Heart left ventricle (tissue), 16 donors: ENCODE results near the gene CNIH3. TPM values are rescaled to one million over a fixed set of nuclear protein-coding genes. Genes with fewer than 3 reads are reported as not detected.

Experiments used
- ATAC-seq, 4 donors: fragments of 200-7000 bp; cut with Tn5 transposase; one replicate each; pipeline ENCODE4 v1.9.1; 2020 to 2022; ENCODE audit warnings: moderate library complexity in 4 of 4, mild to moderate bottlenecking in 3 of 4, moderate number of reproducible peaks in 1 of 4
- DNase-seq, 5 donors: peaks; one replicate each; pipeline ENCODE4 v3.0.0-alpha.2; 2020
- H3K27ac ChIP-seq, 12 donors: fragments of 200-600 bp; sonication (generic) in 4 of 12; one replicate each; pipeline versions ENCODE4 v1.5.0 to v1.8.0; 2016 to 2022; ENCODE audit warnings: mild to moderate bottlenecking in 2 of 12
- H3K27me3 ChIP-seq, 9 donors: fragments of 200-600 bp; sonication (generic) in 2 of 9; one replicate each; pipeline versions ENCODE4 v1.5.1 to v1.8.0; 2016 to 2022; ENCODE audit warnings: mild to moderate bottlenecking in 3 of 9
- H3K36me3 ChIP-seq, 9 donors: fragments of 200-600 bp; sonication (generic) in 2 of 9; one replicate each; pipeline versions ENCODE4 v1.5.0 to v1.8.0; 2018 to 2022; ENCODE audit warnings: mild to moderate bottlenecking in 2 of 9
- H3K4me1 ChIP-seq, 12 donors: fragments of 200-600 bp; sonication (generic) in 4 of 12; one replicate each; pipeline versions ENCODE4 v1.5.0 to v1.8.0; 2016 to 2022; ENCODE audit warnings: mild to moderate bottlenecking in 3 of 12
- H3K4me3 ChIP-seq, 12 donors: fragments of 200-600 bp; sonication (generic) in 4 of 12; one replicate each; pipeline versions ENCODE4 v1.5.0 to v1.8.0; 2017 to 2022; ENCODE audit warnings: mild to moderate bottlenecking in 9 of 12, moderate library complexity in 4 of 12
- H3K9me3 ChIP-seq, 12 donors: fragments of 200-600 bp; sonication (generic) in 4 of 12; one replicate each; pipeline versions ENCODE4 v1.5.0 to v1.8.0; 2016 to 2022; ENCODE audit warnings: mild to moderate bottlenecking in 1 of 12
- POLR2A ChIP-seq, 2 donors: fragments of 450-650 bp; IDR thresholded peaks; one replicate each; pipeline ENCODE4 v1.6.1; 2017; ENCODE audit warnings: antibody characterized with exemption in 2 of 2, mild to moderate bottlenecking in 2 of 2, moderate library complexity in 2 of 2
- WGBS, 4 donors: extraction: QIAGEN DNeasy Blood & Tissue Kit in 2 of 4; methylation state at CpG; one replicate each; pipeline versions ENCODE4 v1.1.5 to v1.1.7; 2013 to 2018; 5-methylcytosine and 5-hydroxymethylcytosine counted together
- intact Hi-C, 10 donors: fragments of 100-400 bp; cut with DNase I; formaldehyde crosslinking; loops; one replicate each; pipeline versions ENCODE4 v1.11.1 to v1.14.2; 2022
- polyA plus RNA-seq, 2 donors: library from polyadenylated mRNA; stranded (reverse); fragments of 200-250 nt; gene quantifications; one replicate each; pipeline ENCODE4 v1.2.3, GENCODE V29; 2013
- total RNA-seq, 9 donors: library from RNA; depleted of rRNA in 2 of 9; stranded (reverse); fragments of >200 nt in 2 of 9; fragmentation: NEBNext Ultra II Directional in 3 of 9; extraction: Animal tissue kit (Norgen Biotek cat#: 25700) in 3 of 9; gene quantifications; one replicate each; pipeline versions ENCODE4 v1.1.0 to v1.2.4, GENCODE V29; 2016 to 2023
- TF ChIP-seq, protein P1 (sequence below), 12 donors: fragments of 200-600 bp; sonication (generic) in 4 of 12; IDR thresholded peaks; one replicate each; pipeline versions ENCODE4 v1.5.0 to v1.8.0; 2018 to 2022; ENCODE audit warnings: antibody characterized with exemption in 12 of 12, mild to moderate bottlenecking in 5 of 12
- donor health status: ischemic (EF 13 %, LVEDD 7.1; RV severe dilation, severe dysfunction).
- donor health status: healthy with polysubstance abuse.
- donor health status: DM: no; HTN: yes; CAD: no.
- donor health status: DM: no; HTN: no; CAD: no.
- donor health status: ischemic (EF 25% LVEDD 6.9; RV normal size, moderate dysfunction).
- donor health status: ischemic (EF 25% LVEDD 5.7; RV mildly dilated, moderate dysfunction).
- donor health status: healthy.
- donor health status: DM: yes; HTN: yes; CAD: no.
- donor health status: ischemic (EF 35%, LVEDD 5.7; RV mildly dilated, moderate dysfunction).
- donor health status: nonischemic (EF 11% LVEDD 7.7; RV severe dilation, severe dysfunction).
- donor health status: DM: yes; HTN: yes; CAD: no.
- donor health status: PGD.
- donor health status: ischemic (EF 29% LVEDD 5.4; RV normal size, mild dysfunction).
- donor health status: nonischemic (EF 23%, LVEDD 6.1; RV moderate dilation, normal function).

Gene CNIH3
- total and polyA plus RNA-seq, 11 donors, result 0.34 to 2.6 (median 0.62) TPM; not detected in 2

DNA sequence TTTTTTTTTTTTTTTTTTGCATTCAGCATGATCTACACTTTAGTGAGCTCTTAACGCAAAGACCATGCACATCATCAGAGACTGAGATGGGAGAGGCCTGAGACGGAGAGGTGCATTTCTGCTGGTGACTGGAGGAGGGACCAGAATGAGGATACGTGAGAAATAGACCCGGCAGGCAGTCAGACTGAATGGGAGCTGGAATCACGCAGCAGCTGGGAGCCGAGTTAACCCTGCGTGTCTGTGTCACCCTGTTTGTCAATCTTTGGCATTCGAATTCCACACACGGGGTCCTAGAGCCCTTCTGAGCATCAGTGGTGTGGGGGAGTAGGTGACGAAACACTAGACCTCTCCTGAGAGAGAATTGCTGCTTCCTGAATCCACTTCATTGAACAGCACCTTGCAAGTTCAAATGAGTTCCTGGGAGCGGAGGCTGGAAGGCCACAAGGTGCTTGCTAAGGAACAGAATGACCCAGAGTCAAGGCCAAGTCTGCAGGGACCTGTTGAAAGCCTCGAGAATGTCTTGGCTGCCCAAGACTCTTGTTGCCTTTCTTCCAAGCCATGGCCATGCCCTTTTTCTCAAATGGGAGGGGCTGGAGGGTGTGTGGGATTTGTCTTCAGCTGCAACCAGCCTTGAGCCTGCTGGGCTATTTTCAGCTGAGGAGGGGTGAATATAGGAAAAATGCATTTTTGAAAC lies 123.3 kb downstream of the CNIH3 start:
- H3K36me3 ChIP-seq, result no peaks in the 10 kb centered on the region
- H3K9me3 ChIP-seq, result no peaks in the 10 kb centered on the region
- no peak overlapping the region for H3K4me3 ChIP-seq
- no peaks in the 10 kb centered on the region for H3K27me3 ChIP-seq
- TF ChIP-seq, protein P1, sequence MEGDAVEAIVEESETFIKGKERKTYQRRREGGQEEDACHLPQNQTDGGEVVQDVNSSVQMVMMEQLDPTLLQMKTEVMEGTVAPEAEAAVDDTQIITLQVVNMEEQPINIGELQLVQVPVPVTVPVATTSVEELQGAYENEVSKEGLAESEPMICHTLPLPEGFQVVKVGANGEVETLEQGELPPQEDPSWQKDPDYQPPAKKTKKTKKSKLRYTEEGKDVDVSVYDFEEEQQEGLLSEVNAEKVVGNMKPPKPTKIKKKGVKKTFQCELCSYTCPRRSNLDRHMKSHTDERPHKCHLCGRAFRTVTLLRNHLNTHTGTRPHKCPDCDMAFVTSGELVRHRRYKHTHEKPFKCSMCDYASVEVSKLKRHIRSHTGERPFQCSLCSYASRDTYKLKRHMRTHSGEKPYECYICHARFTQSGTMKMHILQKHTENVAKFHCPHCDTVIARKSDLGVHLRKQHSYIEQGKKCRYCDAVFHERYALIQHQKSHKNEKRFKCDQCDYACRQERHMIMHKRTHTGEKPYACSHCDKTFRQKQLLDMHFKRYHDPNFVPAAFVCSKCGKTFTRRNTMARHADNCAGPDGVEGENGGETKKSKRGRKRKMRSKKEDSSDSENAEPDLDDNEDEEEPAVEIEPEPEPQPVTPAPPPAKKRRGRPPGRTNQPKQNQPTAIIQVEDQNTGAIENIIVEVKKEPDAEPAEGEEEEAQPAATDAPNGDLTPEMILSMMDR (IDR thresholded peaks at IDR 0.05), result no peak
- TF ChIP-seq POLR2A (IDR thresholded peaks at IDR 0.05), result no peak
- no peak for DNase-seq
- H3K27ac ChIP-seq, result no peak overlapping the region
- ATAC-seq, result no peak
- peaks cover 0 to 17% (median 8%) of the 10 kb centered on the region in 12 donors for H3K4me1 ChIP-seq
- intact Hi-C loops, result loop anchor here in 1 of 10 donors (10.0 kb wide), 1 partner anchor 225 kb away; no protein-coding TSS in a partner anchor
- WGBS, 4 donors, result 75 to 86% (median 83%) methylated on average over 12 of the region's 12 CpGs

DNA sequence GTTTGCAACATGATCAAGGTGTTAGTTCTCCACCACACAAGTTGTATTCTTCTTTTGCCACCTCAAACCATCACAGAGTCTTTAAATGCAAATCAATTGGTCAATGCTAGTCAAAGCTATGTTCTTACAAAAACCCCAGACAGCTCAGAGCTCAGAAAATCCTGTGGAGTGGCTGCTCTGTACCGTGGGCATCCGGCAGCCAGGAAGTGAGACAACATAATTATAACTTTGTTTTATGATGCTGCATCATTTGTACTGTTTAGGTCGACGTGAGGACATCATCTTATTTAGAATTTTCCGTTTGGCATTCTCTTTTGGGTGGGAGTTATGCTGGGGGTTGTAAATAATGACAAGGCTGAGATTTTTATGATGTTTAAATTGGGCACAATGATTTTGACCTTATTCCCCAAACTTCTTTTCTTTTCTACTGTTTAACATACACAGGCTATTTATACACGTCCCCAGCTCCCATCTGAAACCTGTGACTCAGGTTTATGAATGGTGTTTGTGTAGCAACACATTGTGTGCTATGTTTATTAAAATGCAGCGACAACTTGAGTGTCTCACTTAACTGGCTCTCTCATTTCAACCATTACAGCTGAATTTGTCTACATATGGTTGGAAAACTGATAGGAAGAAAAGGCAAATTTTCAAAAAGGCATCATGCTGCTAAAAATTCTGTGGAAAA lies 124.0 kb downstream of the CNIH3 start:
- Histone ChIP-seq H3K4me1 (peaks cover 0 to 17% (median 7%) of the 10 kb centered on the region in 12 donors), H3K27me3 (no peaks in the 10 kb centered on the region), H3K9me3 (no peaks in the 10 kb centered on the region), H3K27ac (no peak overlapping the region), H3K36me3 (no peaks in the 10 kb centered on the region), H3K4me3 (no peak overlapping the region)
- no peak for TF ChIP-seq POLR2A (IDR thresholded peaks at IDR 0.05)
- TF ChIP-seq, protein P1 (IDR thresholded peaks at IDR 0.05), result no peak
- intact Hi-C loops, result loop anchor here in 1 of 10 donors (10.0 kb wide), 1 partner anchor 225 kb away; no protein-coding TSS in a partner anchor
- ATAC-seq, result no peak
- 79 to 84% (median 82%) methylated on average over 7 of the region's 7 CpGs for WGBS, 4 donors
- no peak for DNase-seq

DNA sequence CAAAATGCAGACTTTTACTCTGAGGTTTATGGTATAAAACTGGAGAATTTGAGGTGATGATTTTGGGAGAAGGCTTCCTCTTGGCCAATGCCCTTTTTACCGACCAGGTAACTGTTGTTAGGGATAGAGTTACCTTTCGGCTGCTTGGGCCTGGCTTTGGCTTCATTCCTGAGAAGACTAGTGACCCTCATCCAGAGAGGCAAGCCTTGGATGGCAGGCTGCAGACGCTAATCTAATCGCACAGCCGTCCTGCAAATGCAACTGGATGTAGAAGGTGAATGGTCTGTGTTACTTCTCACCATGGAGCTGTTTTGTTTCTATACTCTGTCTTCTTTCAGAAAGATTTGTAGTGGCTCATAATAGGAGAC lies 124.6 kb downstream of the CNIH3 start:
- Histone ChIP-seq H3K27ac (no peak overlapping the region), H3K27me3 (no peaks in the 10 kb centered on the region), H3K4me1 (peaks cover 0 to 17% (median 7%) of the 10 kb centered on the region in 12 donors), H3K4me3 (no peak overlapping the region), H3K9me3 (no peaks in the 10 kb centered on the region), H3K36me3 (no peaks in the 10 kb centered on the region)
- 67 to 75% (median 70%) methylated on average over 5 of the region's 5 CpGs for WGBS, 4 donors
- TF ChIP-seq, protein P1 (IDR thresholded peaks at IDR 0.05), result no peak
- TF ChIP-seq POLR2A (IDR thresholded peaks at IDR 0.05), result no peak
- intact Hi-C loops, result no loop called here
- ATAC-seq, result no peak
- no peak for DNase-seq

DNA sequence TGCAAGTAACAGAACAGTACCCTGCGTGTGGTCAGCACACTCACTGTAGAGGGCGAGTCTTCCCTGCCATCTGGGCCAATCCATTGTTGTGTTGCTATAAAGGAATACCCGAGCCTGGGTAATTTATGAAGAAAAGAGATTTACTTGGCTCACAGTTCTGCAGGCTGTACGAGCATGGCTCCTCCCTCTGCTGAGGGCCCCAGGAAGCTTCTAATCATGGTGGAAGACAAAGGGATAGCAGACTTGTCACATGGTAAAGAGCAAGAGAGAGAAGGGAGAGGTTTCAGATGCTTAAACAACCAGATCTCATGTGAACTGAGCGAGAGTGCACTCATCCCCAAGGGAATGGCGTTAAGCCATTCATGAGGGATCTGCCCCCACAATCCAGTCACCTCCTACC lies 126.2 kb downstream of the CNIH3 start:
- 91 to 92% (median 92%) methylated on average over 6 of the region's 6 CpGs for WGBS, 4 donors
- no peak for DNase-seq
- TF ChIP-seq, protein P1 (IDR thresholded peaks at IDR 0.05), result no peak
- TF ChIP-seq POLR2A (IDR thresholded peaks at IDR 0.05), result no peak
- Histone ChIP-seq H3K4me3 (no peak overlapping the region), H3K27ac (no peak overlapping the region), H3K36me3 (no peaks in the 10 kb centered on the region), H3K9me3 (no peaks in the 10 kb centered on the region), H3K27me3 (no peaks in the 10 kb centered on the region), H3K4me1 (peaks cover 0 to 9% (median 5%) of the 10 kb centered on the region in 12 donors)
- intact Hi-C loops, result no loop called here
- ATAC-seq, result no peak
